ENCODE measurements around the gene TMEM14B. TPM values are rescaled to one million over a fixed set of nuclear protein-coding genes. Genes with fewer than 3 reads are reported as not detected.

TMEM14B gene
- total and polyA plus RNA-seq, 9 of the 15 experiments (the other 6 are each of a cell fraction or from before 2014, with no cell fraction given), result 174 to 862 (median 263) TPM

DNA sequence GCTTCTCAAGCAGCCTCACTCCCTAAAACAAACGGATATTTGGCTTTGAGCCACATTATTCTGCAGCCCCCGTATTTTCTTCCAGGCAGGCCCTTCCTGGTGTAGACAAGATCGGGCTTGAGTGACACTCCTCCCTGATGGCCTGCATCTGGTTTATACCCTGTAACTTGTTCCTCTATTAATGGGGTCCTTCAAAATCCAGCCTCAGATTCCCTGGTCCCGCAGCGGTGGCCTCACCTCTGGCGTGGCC is 25.1 kb upstream of the TMEM14B start (continued):
- TF ChIP-seq, protein P1, sequence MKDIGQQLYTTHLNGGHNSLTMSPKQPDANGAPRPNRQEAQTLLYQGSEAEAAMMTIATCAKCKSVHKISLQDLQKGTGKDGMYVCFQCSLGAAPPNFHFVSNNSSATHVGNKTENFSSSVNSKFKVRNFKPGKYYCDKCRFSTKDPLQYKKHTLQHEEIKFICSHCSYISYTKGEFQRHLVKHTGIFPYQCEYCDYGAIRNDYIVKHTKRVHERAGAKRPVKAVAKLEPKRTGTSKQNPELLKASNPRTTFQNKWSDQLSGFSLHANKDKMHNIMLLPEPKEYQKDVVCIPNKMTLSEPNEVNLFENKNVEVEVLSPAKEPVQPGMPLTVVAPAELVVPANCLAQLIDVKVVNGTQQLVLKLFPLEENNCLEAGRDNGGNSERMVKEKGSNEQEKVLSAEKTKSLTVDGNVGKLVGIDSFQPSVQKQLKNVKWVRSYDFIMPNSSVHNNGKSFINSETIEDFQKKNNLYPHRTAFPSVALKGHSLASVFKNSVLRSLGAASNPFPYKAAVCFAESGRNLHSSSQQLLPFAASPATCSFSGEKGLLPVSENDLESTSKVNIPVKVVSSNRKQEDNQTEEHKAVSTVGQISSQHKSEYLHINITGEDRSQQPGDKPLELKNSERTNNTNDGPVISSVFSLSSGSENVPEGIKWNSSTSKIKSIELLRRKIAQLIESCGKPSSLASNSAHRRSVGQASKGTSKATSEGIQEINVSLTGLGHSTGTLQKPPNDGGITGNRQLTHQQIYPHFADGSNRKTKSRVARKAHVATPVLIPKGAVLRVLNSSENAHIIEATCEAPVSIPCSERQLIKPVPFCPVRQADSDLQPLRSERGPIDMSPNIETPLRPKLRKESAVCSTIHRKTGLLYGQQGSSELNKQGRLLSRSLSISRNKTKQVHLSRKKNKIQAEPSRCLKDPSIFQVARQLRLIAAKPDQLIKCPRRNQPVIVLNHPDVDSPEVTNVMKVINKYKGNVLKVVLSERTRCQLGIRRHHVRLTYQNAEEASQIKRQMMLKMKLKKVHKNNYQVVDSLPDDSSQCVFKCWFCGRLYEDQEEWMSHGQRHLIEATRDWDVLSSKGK (CRISPR knock-in tag; IDR thresholded peaks at IDR 0.05), result no peak
- TF ChIP-seq, protein P2, sequence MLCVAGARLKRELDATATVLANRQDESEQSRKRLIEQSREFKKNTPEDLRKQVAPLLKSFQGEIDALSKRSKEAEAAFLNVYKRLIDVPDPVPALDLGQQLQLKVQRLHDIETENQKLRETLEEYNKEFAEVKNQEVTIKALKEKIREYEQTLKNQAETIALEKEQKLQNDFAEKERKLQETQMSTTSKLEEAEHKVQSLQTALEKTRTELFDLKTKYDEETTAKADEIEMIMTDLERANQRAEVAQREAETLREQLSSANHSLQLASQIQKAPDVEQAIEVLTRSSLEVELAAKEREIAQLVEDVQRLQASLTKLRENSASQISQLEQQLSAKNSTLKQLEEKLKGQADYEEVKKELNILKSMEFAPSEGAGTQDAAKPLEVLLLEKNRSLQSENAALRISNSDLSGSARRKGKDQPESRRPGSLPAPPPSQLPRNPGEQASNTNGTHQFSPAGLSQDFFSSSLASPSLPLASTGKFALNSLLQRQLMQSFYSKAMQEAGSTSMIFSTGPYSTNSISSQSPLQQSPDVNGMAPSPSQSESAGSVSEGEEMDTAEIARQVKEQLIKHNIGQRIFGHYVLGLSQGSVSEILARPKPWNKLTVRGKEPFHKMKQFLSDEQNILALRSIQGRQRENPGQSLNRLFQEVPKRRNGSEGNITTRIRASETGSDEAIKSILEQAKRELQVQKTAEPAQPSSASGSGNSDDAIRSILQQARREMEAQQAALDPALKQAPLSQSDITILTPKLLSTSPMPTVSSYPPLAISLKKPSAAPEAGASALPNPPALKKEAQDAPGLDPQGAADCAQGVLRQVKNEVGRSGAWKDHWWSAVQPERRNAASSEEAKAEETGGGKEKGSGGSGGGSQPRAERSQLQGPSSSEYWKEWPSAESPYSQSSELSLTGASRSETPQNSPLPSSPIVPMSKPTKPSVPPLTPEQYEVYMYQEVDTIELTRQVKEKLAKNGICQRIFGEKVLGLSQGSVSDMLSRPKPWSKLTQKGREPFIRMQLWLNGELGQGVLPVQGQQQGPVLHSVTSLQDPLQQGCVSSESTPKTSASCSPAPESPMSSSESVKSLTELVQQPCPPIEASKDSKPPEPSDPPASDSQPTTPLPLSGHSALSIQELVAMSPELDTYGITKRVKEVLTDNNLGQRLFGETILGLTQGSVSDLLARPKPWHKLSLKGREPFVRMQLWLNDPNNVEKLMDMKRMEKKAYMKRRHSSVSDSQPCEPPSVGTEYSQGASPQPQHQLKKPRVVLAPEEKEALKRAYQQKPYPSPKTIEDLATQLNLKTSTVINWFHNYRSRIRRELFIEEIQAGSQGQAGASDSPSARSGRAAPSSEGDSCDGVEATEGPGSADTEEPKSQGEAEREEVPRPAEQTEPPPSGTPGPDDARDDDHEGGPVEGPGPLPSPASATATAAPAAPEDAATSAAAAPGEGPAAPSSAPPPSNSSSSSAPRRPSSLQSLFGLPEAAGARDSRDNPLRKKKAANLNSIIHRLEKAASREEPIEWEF (CRISPR knock-in tag; IDR thresholded peaks at IDR 0.05), result no peak
- TF ChIP-seq ZFPM2 (CRISPR knock-in tag; IDR thresholded peaks at IDR 0.05), result no peak
- TF ChIP-seq, protein P3, sequence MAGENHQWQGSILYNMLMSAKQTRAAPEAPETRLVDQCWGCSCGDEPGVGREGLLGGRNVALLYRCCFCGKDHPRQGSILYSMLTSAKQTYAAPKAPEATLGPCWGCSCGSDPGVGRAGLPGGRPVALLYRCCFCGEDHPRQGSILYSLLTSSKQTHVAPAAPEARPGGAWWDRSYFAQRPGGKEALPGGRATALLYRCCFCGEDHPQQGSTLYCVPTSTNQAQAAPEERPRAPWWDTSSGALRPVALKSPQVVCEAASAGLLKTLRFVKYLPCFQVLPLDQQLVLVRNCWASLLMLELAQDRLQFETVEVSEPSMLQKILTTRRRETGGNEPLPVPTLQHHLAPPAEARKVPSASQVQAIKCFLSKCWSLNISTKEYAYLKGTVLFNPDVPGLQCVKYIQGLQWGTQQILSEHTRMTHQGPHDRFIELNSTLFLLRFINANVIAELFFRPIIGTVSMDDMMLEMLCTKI (IDR thresholded peaks at IDR 0.05; ENCODE audit: partially characterized antibody), result no peak
- TF ChIP-seq, protein P4, sequence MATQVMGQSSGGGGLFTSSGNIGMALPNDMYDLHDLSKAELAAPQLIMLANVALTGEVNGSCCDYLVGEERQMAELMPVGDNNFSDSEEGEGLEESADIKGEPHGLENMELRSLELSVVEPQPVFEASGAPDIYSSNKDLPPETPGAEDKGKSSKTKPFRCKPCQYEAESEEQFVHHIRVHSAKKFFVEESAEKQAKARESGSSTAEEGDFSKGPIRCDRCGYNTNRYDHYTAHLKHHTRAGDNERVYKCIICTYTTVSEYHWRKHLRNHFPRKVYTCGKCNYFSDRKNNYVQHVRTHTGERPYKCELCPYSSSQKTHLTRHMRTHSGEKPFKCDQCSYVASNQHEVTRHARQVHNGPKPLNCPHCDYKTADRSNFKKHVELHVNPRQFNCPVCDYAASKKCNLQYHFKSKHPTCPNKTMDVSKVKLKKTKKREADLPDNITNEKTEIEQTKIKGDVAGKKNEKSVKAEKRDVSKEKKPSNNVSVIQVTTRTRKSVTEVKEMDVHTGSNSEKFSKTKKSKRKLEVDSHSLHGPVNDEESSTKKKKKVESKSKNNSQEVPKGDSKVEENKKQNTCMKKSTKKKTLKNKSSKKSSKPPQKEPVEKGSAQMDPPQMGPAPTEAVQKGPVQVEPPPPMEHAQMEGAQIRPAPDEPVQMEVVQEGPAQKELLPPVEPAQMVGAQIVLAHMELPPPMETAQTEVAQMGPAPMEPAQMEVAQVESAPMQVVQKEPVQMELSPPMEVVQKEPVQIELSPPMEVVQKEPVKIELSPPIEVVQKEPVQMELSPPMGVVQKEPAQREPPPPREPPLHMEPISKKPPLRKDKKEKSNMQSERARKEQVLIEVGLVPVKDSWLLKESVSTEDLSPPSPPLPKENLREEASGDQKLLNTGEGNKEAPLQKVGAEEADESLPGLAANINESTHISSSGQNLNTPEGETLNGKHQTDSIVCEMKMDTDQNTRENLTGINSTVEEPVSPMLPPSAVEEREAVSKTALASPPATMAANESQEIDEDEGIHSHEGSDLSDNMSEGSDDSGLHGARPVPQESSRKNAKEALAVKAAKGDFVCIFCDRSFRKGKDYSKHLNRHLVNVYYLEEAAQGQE (IDR thresholded peaks at IDR 0.05; ENCODE audit: borderline replicate concordance), result no peak
- TF ChIP-seq, protein P4 (CRISPR knock-in tag; IDR thresholded peaks at IDR 0.05; ENCODE audit: low read depth), result 0 out of 2 replicates have a peak, but pooled peaks have one; percentile 33
- TF ChIP-seq, protein P5, sequence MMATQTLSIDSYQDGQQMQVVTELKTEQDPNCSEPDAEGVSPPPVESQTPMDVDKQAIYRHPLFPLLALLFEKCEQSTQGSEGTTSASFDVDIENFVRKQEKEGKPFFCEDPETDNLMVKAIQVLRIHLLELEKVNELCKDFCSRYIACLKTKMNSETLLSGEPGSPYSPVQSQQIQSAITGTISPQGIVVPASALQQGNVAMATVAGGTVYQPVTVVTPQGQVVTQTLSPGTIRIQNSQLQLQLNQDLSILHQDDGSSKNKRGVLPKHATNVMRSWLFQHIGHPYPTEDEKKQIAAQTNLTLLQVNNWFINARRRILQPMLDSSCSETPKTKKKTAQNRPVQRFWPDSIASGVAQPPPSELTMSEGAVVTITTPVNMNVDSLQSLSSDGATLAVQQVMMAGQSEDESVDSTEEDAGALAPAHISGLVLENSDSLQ (IDR thresholded peaks at IDR 0.05), result peak; percentile 88
- TF ChIP-seq JUND (IDR thresholded peaks at IDR 0.05; ENCODE audit: borderline replicate concordance, low read depth, low read length), result no peak
- no peak for TF ChIP-seq JUND (tag; IDR thresholded peaks at IDR 0.05; ENCODE audit: borderline replicate concordance, low read depth, low read length)
